Heart left ventricle (tissue), 16 donors: ENCODE results near the gene HCCS. TPM values are rescaled to one million over a fixed set of nuclear protein-coding genes. Genes with fewer than 3 reads are reported as not detected.

Source experiments
- ATAC-seq, 4 donors: fragments of 200-7000 bp; cut with Tn5 transposase; one replicate each; pipeline ENCODE4 v1.9.1; 2020 to 2022; ENCODE audit warnings: moderate library complexity in 4 of 4, mild to moderate bottlenecking in 3 of 4, moderate number of reproducible peaks in 1 of 4
- DNase-seq, 5 donors: peaks; one replicate each; pipeline ENCODE4 v3.0.0-alpha.2; 2020
- H3K27ac ChIP-seq, 12 donors: fragments of 200-600 bp; sonication (generic) in 4 of 12; one replicate each; pipeline versions ENCODE4 v1.5.0 to v1.8.0; 2016 to 2022; ENCODE audit warnings: mild to moderate bottlenecking in 2 of 12
- H3K27me3 ChIP-seq, 9 donors: fragments of 200-600 bp; sonication (generic) in 2 of 9; one replicate each; pipeline versions ENCODE4 v1.5.1 to v1.8.0; 2016 to 2022; ENCODE audit warnings: mild to moderate bottlenecking in 3 of 9
- H3K36me3 ChIP-seq, 9 donors: fragments of 200-600 bp; sonication (generic) in 2 of 9; one replicate each; pipeline versions ENCODE4 v1.5.0 to v1.8.0; 2018 to 2022; ENCODE audit warnings: mild to moderate bottlenecking in 2 of 9
- H3K4me1 ChIP-seq, 12 donors: fragments of 200-600 bp; sonication (generic) in 4 of 12; one replicate each; pipeline versions ENCODE4 v1.5.0 to v1.8.0; 2016 to 2022; ENCODE audit warnings: mild to moderate bottlenecking in 3 of 12
- H3K4me3 ChIP-seq, 12 donors: fragments of 200-600 bp; sonication (generic) in 4 of 12; one replicate each; pipeline versions ENCODE4 v1.5.0 to v1.8.0; 2017 to 2022; ENCODE audit warnings: mild to moderate bottlenecking in 9 of 12, moderate library complexity in 4 of 12
- H3K9me3 ChIP-seq, 12 donors: fragments of 200-600 bp; sonication (generic) in 4 of 12; one replicate each; pipeline versions ENCODE4 v1.5.0 to v1.8.0; 2016 to 2022; ENCODE audit warnings: mild to moderate bottlenecking in 1 of 12
- CTCF ChIP-seq, 12 donors: fragments of 200-600 bp; sonication (generic) in 4 of 12; IDR thresholded peaks; one replicate each; pipeline versions ENCODE4 v1.5.0 to v1.8.0; 2018 to 2022; ENCODE audit warnings: antibody characterized with exemption in 12 of 12, mild to moderate bottlenecking in 5 of 12
- POLR2A ChIP-seq, 2 donors: fragments of 450-650 bp; IDR thresholded peaks; one replicate each; pipeline ENCODE4 v1.6.1; 2017; ENCODE audit warnings: antibody characterized with exemption in 2 of 2, mild to moderate bottlenecking in 2 of 2, moderate library complexity in 2 of 2
- WGBS, 4 donors: extraction: QIAGEN DNeasy Blood & Tissue Kit in 2 of 4; methylation state at CpG; one replicate each; pipeline versions ENCODE4 v1.1.5 to v1.1.7; 2013 to 2018; 5-methylcytosine and 5-hydroxymethylcytosine counted together
- intact Hi-C, 10 donors: fragments of 100-400 bp; cut with DNase I; formaldehyde crosslinking; loops; one replicate each; pipeline versions ENCODE4 v1.11.1 to v1.14.2; 2022
- long read RNA-seq, 3 donors: library from polyadenylated mRNA; unstranded; transcript quantifications; one replicate each; pipeline ENCODE4 v2.0.0, GENCODE V29; 2020 to 2021
- polyA plus RNA-seq, 2 donors: library from polyadenylated mRNA; stranded (reverse); fragments of 200-250 nt; gene quantifications; one replicate each; pipeline ENCODE4 v1.2.3, GENCODE V29; 2013
- total RNA-seq, 9 donors: library from RNA; depleted of rRNA in 2 of 9; stranded (reverse); fragments of >200 nt in 2 of 9; fragmentation: NEBNext Ultra II Directional in 3 of 9; extraction: Animal tissue kit (Norgen Biotek cat#: 25700) in 3 of 9; gene quantifications; one replicate each; pipeline versions ENCODE4 v1.1.0 to v1.2.4, GENCODE V29; 2016 to 2023
- donor health status: ischemic (EF 13 %, LVEDD 7.1; RV severe dilation, severe dysfunction).
- donor health status: healthy with polysubstance abuse.
- donor health status: DM: no; HTN: yes; CAD: no.
- donor health status: DM: no; HTN: no; CAD: no.
- donor health status: ischemic (EF 25% LVEDD 6.9; RV normal size, moderate dysfunction).
- donor health status: ischemic (EF 25% LVEDD 5.7; RV mildly dilated, moderate dysfunction).
- donor health status: healthy.
- donor health status: DM: yes; HTN: yes; CAD: no.
- donor health status: ischemic (EF 35%, LVEDD 5.7; RV mildly dilated, moderate dysfunction).
- donor health status: nonischemic (EF 11% LVEDD 7.7; RV severe dilation, severe dysfunction).
- donor health status: DM: yes; HTN: yes; CAD: no.
- donor health status: PGD.
- donor health status: ischemic (EF 29% LVEDD 5.4; RV normal size, mild dysfunction).
- donor health status: nonischemic (EF 23%, LVEDD 6.1; RV moderate dilation, normal function).

HCCS gene
- 10 to 100 TPM; 23.0 to 64.4 (median 56.2) TPM for total RNA-seq
- 10 to 100 TPM; 32.7 to 73.8 TPM for polyA plus RNA-seq
- long read RNA-seq, donor 1, transcript HCCS-202 (7 exons, 1,072 nt) = major isoform, 26 of 30 reads
- long read RNA-seq, donor 1, partial matches to known transcripts = 0 of 30 reads
- long read RNA-seq, donor 1, other reads (novel, unspliced or antisense) = 3 of 30 reads
- long read RNA-seq, donor 2, transcript HCCS-201 (7 exons, 2,277 nt) = minor isoform, 6 of 115 reads
- long read RNA-seq, donor 2, transcript HCCS-202 (7 exons, 1,072 nt) = major isoform, 100 of 115 reads
- long read RNA-seq, donor 2, partial matches to known transcripts = 1 of 115 reads
- long read RNA-seq, donor 2, other reads (novel, unspliced or antisense) = 6 of 115 reads
- long read RNA-seq, donor 3, transcript HCCS-202 (7 exons, 1,072 nt) = major isoform, 30 of 32 reads
- long read RNA-seq, donor 3, partial matches to known transcripts = 2 of 32 reads
- long read RNA-seq, donor 3, other reads (novel, unspliced or antisense) = 0 of 32 reads

- no peaks in the 10 kb centered on the region for H3K27me3 ChIP-seq
- intact Hi-C loops = no loop called here
- H3K4me1 ChIP-seq = peaks cover 0 to 27% (median 14%) of the 10 kb centered on the region in 12 donors
- WGBS, 4 donors = 0 to 42% (median 19%) methylated on average over 52 to 58 of the region's 58 CpGs
- DNase-seq (peak; percentile 83 to 91 (median 86)), ATAC-seq (peak; percentile 95 to 99 (median 97))
- no peaks in the 10 kb centered on the region for H3K9me3 ChIP-seq
- peak within 1 kb of the TSS; percentile 49 to 96 (median 74) for H3K4me3 ChIP-seq
- no peak for TF ChIP-seq CTCF (IDR thresholded peaks at IDR 0.05)
- TF ChIP-seq POLR2A (IDR thresholded peaks at IDR 0.05) = peak in 1 of 2 donors; percentile 69
- peaks cover 0 to 26% (median 20%) of the 10 kb centered on the region in 9 donors for H3K36me3 ChIP-seq
- peak within 1 kb of the TSS; percentile 47 to 90 (median 84) for H3K27ac ChIP-seq
Observed at GRCh38 chrX:11111037-11111851, at the start of gene HCCS. Gene HCCS (plus strand): TSS chrX:11111332. CDS start chrX:11112061, 729 bp downstream.

- Histone ChIP-seq H3K36me3 (no peaks in the 10 kb centered on the region), H3K4me1 (no peaks in the 10 kb centered on the region), H3K4me3 (no peak overlapping the region), H3K9me3 (no peaks in the 10 kb centered on the region), H3K27me3 (peaks cover 0 to 3% (median 0%) of the 10 kb centered on the region in 9 donors), H3K27ac (peak overlapping the region in 1 of 12 donors; percentile 46)
- TF ChIP-seq CTCF (IDR thresholded peaks at IDR 0.05) (no peak), POLR2A (IDR thresholded peaks at IDR 0.05) (no peak)
- DNase-seq (peak in 1 of 5 donors; percentile 19), ATAC-seq (no peak)
- WGBS, 4 donors = 77 to 94% (median 87%) methylated on average over 5 of the region's 5 CpGs
- intact Hi-C loops = no loop called here
Observed at GRCh38 chrX:11064276-11064675, 46.9 kb upstream of the HCCS start.

DNA sequence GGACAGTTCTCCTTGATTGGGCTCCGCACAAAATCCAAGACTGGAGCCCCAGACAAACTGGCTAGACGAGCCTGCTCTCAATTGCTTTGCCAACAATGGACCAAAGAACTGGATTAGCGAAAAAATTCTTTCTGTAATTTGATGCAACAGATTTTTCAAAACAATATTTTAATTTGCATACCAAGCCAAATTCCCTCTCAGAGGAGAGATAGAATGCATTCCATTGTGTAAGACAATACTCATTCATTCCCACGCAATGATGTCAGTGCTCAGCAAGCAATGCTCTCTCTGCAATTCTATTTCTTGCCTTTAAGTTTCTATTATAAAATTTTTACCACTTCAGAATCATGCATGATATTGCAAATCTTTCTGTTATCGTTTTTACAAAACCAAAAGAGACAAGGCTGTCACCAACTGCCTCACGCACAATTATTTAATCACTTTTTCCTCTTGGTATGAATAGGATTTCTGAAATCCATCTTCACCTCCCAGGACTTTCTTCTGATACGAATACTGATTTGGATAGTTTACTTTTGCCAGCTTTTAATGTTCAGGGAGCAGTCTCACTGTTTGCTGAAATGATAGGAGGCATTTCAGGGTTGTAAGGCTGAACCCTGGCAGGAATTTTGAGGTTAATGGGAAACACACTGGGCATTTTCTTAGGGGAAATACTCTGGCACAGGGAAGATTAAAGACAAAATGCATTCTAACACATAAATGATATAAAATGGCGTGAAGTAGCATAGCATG lies 46.1 kb upstream of the HCCS start:
- H3K4me1 ChIP-seq = no peaks in the 10 kb centered on the region
- peak in 1 of 4 donors; percentile 63 for ATAC-seq
- 54 to 66% (median 58%) methylated on average over 8 of the region's 8 CpGs for WGBS, 4 donors
- no peak for DNase-seq
- H3K4me3 ChIP-seq = no peak overlapping the region
- H3K27me3 ChIP-seq = peaks cover 0 to 3% (median 0%) of the 10 kb centered on the region in 9 donors
- TF ChIP-seq CTCF (IDR thresholded peaks at IDR 0.05) (no peak), POLR2A (IDR thresholded peaks at IDR 0.05) (no peak)
- H3K9me3 ChIP-seq = no peaks in the 10 kb centered on the region
- H3K27ac ChIP-seq = peak overlapping the region in 1 of 12 donors; percentile 56
- intact Hi-C loops = no loop called here
- no peaks in the 10 kb centered on the region for H3K36me3 ChIP-seq
